ENCODE data around the gene MX1. TPM values are rescaled to one million over a fixed set of nuclear protein-coding genes. Genes with fewer than 3 reads are reported as not detected.

Gene MX1
- total RNA-seq, 1 donor = 33.3 TPM

DNA sequence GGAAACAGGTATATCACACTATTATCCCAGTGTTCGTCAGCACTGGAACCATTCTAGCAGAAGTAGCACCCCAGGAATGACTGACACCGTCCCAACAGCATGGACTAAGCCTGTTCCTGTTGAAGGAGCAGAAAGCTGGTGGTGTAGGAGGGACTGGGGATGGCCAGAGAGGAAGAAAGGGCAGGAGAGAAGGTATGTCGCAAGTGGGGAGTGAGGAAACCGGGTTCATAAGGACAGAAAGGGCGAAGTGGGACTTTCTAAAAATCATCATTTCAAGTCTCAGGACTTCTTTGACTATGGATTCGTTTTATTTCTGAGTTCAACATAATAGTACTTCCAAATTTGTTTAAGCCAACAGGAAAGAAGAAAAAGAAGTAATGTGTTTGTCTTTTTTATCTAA, 19.7 kb upstream of the MX1 start:
- H3K79me2 ChIP-seq (ENCODE audit: insufficient read depth, low read length) = no peaks in the 10 kb centered on the region
- H3K27ac ChIP-seq (ENCODE audit: low read depth, low read length) = no peak overlapping the region
- H4K20me1 ChIP-seq (ENCODE audit: insufficient read depth, low read length) = no peaks in the 10 kb centered on the region
- H3K4me3 ChIP-seq (ENCODE audit: insufficient read depth, low read length) = no peak overlapping the region
- no peak overlapping the region for H2AFZ ChIP-seq (ENCODE audit: low read length)
- H3K4me1 ChIP-seq (ENCODE audit: insufficient read depth, low read length) = no peaks in the 10 kb centered on the region
- no peaks in the 10 kb centered on the region for H3K36me3 ChIP-seq (ENCODE audit: insufficient read depth, low read length)
- no peak for DNase-seq (ENCODE audit: insufficient read length, low spot score, missing footprints)
- no peak overlapping the region for H3K4me2 ChIP-seq (ENCODE audit: insufficient read depth, low read length)
- TF ChIP-seq, protein P1, sequence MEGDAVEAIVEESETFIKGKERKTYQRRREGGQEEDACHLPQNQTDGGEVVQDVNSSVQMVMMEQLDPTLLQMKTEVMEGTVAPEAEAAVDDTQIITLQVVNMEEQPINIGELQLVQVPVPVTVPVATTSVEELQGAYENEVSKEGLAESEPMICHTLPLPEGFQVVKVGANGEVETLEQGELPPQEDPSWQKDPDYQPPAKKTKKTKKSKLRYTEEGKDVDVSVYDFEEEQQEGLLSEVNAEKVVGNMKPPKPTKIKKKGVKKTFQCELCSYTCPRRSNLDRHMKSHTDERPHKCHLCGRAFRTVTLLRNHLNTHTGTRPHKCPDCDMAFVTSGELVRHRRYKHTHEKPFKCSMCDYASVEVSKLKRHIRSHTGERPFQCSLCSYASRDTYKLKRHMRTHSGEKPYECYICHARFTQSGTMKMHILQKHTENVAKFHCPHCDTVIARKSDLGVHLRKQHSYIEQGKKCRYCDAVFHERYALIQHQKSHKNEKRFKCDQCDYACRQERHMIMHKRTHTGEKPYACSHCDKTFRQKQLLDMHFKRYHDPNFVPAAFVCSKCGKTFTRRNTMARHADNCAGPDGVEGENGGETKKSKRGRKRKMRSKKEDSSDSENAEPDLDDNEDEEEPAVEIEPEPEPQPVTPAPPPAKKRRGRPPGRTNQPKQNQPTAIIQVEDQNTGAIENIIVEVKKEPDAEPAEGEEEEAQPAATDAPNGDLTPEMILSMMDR (IDR thresholded peaks at IDR 0.05; ENCODE audit: extremely low read depth, low read depth, low read length) = no peak
- no peaks in the 10 kb centered on the region for H3K9me3 ChIP-seq (ENCODE audit: low read depth, low read length)
- H3K27me3 ChIP-seq (ENCODE audit: insufficient read depth, low read length) = peaks cover 5% of the 10 kb centered on the region

DNA sequence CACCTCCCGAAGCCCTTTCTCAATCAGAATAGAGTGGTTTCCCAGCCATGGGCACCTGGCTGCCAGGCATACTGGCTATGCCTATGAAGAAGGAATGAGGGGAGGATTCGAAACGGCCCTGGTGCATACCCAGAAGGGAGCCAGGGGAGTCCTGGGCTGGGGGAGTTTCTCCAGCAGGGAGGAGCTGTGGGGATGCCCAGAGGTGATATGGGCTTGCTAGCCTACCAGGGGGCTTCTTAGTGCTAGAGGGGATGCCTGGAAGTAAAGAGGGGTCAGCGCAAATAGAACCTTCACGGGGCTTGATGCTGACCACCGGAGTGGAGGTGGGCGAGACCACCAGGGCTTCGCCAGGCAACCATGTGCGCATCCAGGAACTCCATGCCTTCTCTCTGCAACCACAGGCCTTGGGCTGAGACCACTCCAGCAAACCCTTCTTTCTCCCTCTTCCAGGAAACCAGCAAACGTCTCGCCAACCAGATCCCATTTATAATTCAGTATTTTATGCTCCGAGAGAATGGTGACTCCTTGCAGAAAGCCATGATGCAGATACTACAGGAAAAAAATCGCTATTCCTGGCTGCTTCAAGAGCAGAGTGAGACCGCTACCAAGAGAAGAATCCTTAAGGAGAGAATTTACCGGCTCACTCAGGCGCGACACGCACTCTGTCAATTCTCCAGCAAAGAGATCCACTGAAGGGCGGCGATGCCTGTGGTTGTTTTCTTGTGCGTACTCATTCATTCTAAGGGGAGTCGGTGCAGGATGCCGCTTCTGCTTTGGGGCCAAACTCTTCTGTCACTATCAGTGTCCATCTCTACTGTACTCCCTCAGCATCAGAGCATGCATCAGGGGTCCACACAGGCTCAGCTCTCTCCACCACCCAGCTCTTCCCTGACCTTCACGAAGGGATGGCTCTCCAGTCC, 18.2 kb upstream of the MX1 start:
- peaks cover 5% of the 10 kb centered on the region for H3K27me3 ChIP-seq (ENCODE audit: insufficient read depth, low read length)
- no peak overlapping the region for H3K27ac ChIP-seq (ENCODE audit: low read depth, low read length)
- H3K36me3 ChIP-seq (ENCODE audit: insufficient read depth, low read length) = no peaks in the 10 kb centered on the region
- H3K4me3 ChIP-seq (ENCODE audit: insufficient read depth, low read length) = no peak overlapping the region
- DNase-seq (ENCODE audit: insufficient read length, low spot score, missing footprints) = no peak
- H3K79me2 ChIP-seq (ENCODE audit: insufficient read depth, low read length) = no peaks in the 10 kb centered on the region
- no peaks in the 10 kb centered on the region for H4K20me1 ChIP-seq (ENCODE audit: insufficient read depth, low read length)
- H2AFZ ChIP-seq (ENCODE audit: low read length) = no peak overlapping the region
- H3K4me2 ChIP-seq (ENCODE audit: insufficient read depth, low read length) = no peak overlapping the region
- H3K9me3 ChIP-seq (ENCODE audit: low read depth, low read length) = no peaks in the 10 kb centered on the region
- no peaks in the 10 kb centered on the region for H3K4me1 ChIP-seq (ENCODE audit: insufficient read depth, low read length)
- TF ChIP-seq, protein P1 (IDR thresholded peaks at IDR 0.05; ENCODE audit: extremely low read depth, low read depth, low read length) = no peak

DNA sequence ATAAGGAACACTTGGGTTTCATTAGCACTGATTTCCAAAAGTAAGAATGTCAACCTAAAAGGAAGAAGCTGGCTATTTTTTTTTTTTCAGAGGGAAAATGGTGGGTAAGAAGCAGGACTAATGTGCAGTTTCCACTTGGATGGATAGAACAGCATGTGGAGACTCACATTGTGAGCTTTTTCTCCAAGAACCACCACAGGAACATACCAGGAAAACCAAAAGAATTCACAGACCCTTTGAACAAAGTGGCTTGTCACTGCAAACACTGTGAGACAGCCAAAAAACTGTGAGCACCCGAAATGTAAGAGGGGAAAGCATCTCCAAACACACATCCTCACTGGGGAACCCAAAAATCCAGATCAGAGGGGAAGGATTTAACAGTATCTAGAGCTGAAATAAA, 15.7 kb upstream of the MX1 start:
- TF ChIP-seq, protein P1 (IDR thresholded peaks at IDR 0.05; ENCODE audit: extremely low read depth, low read depth, low read length) = no peak
- no peaks in the 10 kb centered on the region for H3K4me1 ChIP-seq (ENCODE audit: insufficient read depth, low read length)
- H3K27me3 ChIP-seq (ENCODE audit: insufficient read depth, low read length) = peaks cover 5% of the 10 kb centered on the region
- H4K20me1 ChIP-seq (ENCODE audit: insufficient read depth, low read length) = no peaks in the 10 kb centered on the region
- no peak overlapping the region for H3K27ac ChIP-seq (ENCODE audit: low read depth, low read length)
- H3K36me3 ChIP-seq (ENCODE audit: insufficient read depth, low read length) = no peaks in the 10 kb centered on the region
- DNase-seq (ENCODE audit: insufficient read length, low spot score, missing footprints) = no peak
- H3K4me3 ChIP-seq (ENCODE audit: insufficient read depth, low read length) = no peak overlapping the region
- no peaks in the 10 kb centered on the region for H3K9me3 ChIP-seq (ENCODE audit: low read depth, low read length)
- H2AFZ ChIP-seq (ENCODE audit: low read length) = no peak overlapping the region
- H3K4me2 ChIP-seq (ENCODE audit: insufficient read depth, low read length) = no peak overlapping the region
- H3K79me2 ChIP-seq (ENCODE audit: insufficient read depth, low read length) = no peaks in the 10 kb centered on the region

DNA sequence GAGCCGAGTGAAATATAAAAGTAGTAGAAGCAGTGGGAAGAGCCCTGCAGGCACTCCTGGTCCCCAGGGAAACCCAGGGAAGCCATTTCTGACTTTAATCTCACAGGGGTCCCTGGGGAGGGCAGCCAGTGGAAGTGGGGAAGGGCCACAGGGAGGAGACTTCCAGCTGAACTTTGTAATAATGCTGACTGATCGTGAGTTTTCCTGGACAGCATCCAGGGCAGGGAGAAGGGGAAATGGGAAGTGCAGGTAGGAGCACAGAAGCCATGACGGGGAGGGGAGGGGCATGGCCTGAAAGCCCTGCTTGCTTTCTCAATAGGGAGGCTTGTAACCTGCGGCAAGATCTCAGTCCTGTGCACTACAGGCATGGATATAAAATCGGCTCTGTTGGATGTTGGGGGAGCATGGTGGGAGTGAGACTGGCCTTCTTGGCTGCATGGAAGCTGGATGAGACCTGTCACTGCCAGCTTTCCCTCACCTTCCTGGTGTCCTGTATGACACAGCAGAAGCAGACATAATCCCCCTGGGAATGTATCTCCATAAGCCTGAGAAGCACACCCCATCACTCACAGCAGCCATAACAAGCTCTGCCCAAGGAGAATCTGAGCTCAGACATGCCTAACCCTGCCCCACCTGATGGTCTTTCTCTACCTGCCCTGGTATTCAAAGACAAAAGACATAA, 15.1 kb upstream of the MX1 start:
- Histone ChIP-seq H3K79me2 (ENCODE audit: insufficient read depth, low read length) (no peaks in the 10 kb centered on the region), H3K27ac (ENCODE audit: low read depth, low read length) (no peak overlapping the region), H4K20me1 (ENCODE audit: insufficient read depth, low read length) (no peaks in the 10 kb centered on the region), H2AFZ (ENCODE audit: low read length) (no peak overlapping the region), H3K9me3 (ENCODE audit: low read depth, low read length) (no peaks in the 10 kb centered on the region), H3K27me3 (ENCODE audit: insufficient read depth, low read length) (peaks cover 5% of the 10 kb centered on the region), H3K4me1 (ENCODE audit: insufficient read depth, low read length) (no peaks in the 10 kb centered on the region), H3K4me2 (ENCODE audit: insufficient read depth, low read length) (no peak overlapping the region), H3K36me3 (ENCODE audit: insufficient read depth, low read length) (no peaks in the 10 kb centered on the region), H3K4me3 (ENCODE audit: insufficient read depth, low read length) (no peak overlapping the region)
- DNase-seq (ENCODE audit: insufficient read length, low spot score, missing footprints) = no peak
- TF ChIP-seq, protein P1 (IDR thresholded peaks at IDR 0.05; ENCODE audit: extremely low read depth, low read depth, low read length) = no peak
